Omental fat pad (tissue), 4 donors: ENCODE measurements around the gene NAALADL2. TPM values are rescaled to one million over a fixed set of nuclear protein-coding genes. Genes with fewer than 3 reads are reported as not detected.

Experiments used
- ATAC-seq: fragments of 150-250 bp; one replicate; pipeline ENCODE4 v1.9.1; 2016; ENCODE audit warnings: mild to moderate bottlenecking, moderate library complexity; ENCODE audit not compliant: low FRiP score
- DNase-seq: peaks from one replicate; pipeline ENCODE4 v3.0.0-alpha.2; 2019; ENCODE audit warnings: low spot score
- CTCF ChIP-seq, 3 donors: fragments of 450-650 bp; IDR thresholded peaks; one replicate each; pipeline ENCODE4 v1.5.1; 2016 to 2017; ENCODE audit warnings: antibody characterized with exemption in 3 of 3, mild to moderate bottlenecking in 3 of 3, moderate library complexity in 2 of 3
- total RNA-seq, 4 donors: library from RNA; depleted of rRNA; stranded (reverse); fragments of >200 nt; gene quantifications; one replicate each; pipeline ENCODE4 v1.1.0, GENCODE V29; 2016

Gene NAALADL2
- total RNA-seq, 4 donors from 2014 or later = 6.5 to 15.1 (median 8.0) TPM

- DNase-seq (no peak), ATAC-seq (no peak)
- no peak for TF ChIP-seq CTCF (IDR thresholded peaks at IDR 0.05)
Measured at GRCh38 chr3:175294793-175295192, 435.7 kb downstream of the NAALADL2 start.

- DNase-seq (no peak), ATAC-seq (no peak)
- TF ChIP-seq CTCF (IDR thresholded peaks at IDR 0.05) = no peak
Measured at GRCh38 chr3:175295248-175296130, 436.4 kb downstream of the NAALADL2 start.

GRCh38 chr3:175297216-175297615 is 438.1 kb downstream of the NAALADL2 start:
- DNase-seq = no peak
- no peak for ATAC-seq
- no peak for TF ChIP-seq CTCF (IDR thresholded peaks at IDR 0.05)

- no peak for DNase-seq
- no peak for TF ChIP-seq CTCF (IDR thresholded peaks at IDR 0.05)
- ATAC-seq = no peak
Measured at GRCh38 chr3:175301741-175302140, 442.6 kb downstream of the NAALADL2 start.

GRCh38 chr3:175304404-175304803 is 445.3 kb downstream of the NAALADL2 start:
- no peak for TF ChIP-seq CTCF (IDR thresholded peaks at IDR 0.05)
- no peak for ATAC-seq
- DNase-seq = no peak

GRCh38 chr3:175307642-175308041 is 448.5 kb downstream of the NAALADL2 start:
- ATAC-seq (no peak), DNase-seq (no peak)
- TF ChIP-seq CTCF (IDR thresholded peaks at IDR 0.05) = no peak

- TF ChIP-seq CTCF (IDR thresholded peaks at IDR 0.05) = no peak
- DNase-seq (no peak), ATAC-seq (no peak)
Measured at GRCh38 chr3:175308097-175308496, 449.0 kb downstream of the NAALADL2 start.
